Ovary (tissue), 9 donors: ENCODE measurements around the gene PTPN14. TPM values are rescaled to one million over a fixed set of nuclear protein-coding genes. Genes with fewer than 3 reads are reported as not detected.

Experiments
- DNase-seq, 5 donors: peaks; one replicate each; pipeline ENCODE4 v3.0.0-alpha.2; 2019 to 2020
- H3K27ac ChIP-seq, 2 donors: fragments of 200-600 bp; one replicate each; pipeline versions ENCODE4 v1.5.1 to v1.8.0; 2019 to 2022
- H3K27me3 ChIP-seq: fragments of 200-600 bp; one replicate; pipeline ENCODE4 v1.8.0; 2022
- H3K36me3 ChIP-seq: fragments of 200-600 bp; sonication (generic); one replicate; pipeline ENCODE4 v1.5.1; 2019
- H3K4me1 ChIP-seq: one replicate; pipeline ENCODE4 v1.8.1; 2013; ENCODE audit warnings: mild to moderate bottlenecking, moderate library complexity; ENCODE audit not compliant: insufficient read depth
- H3K4me3 ChIP-seq: fragments of 200-600 bp; sonication (generic); one replicate; pipeline ENCODE4 v1.5.1; 2017
- H3K9me3 ChIP-seq, 2 donors: fragments of 200-600 bp in 1 of 2; sonication (generic) in 1 of 2; one replicate each; pipeline versions ENCODE4 v1.5.1 to v1.8.1; 2013 to 2019; ENCODE audit warnings: mild to moderate bottlenecking in 1 of 2, moderate library complexity in 1 of 2
- CTCF ChIP-seq, 3 donors: fragments of 450-650 bp in 2 of 3; fragments of 200-600 bp in 1 of 3; IDR thresholded peaks; one replicate each; pipeline versions ENCODE4 v1.5.1 to v1.8.0; 2016 to 2022; ENCODE audit warnings: antibody characterized with exemption in 3 of 3, mild to moderate bottlenecking in 1 of 3
- EP300 ChIP-seq: sonication (generic); formaldehyde crosslinking; IDR thresholded peaks from one replicate; pipeline ENCODE4 v1.6.1; 2017; ENCODE audit warnings: antibody characterized with exemption
- POLR2A ChIP-seq: fragments of 450-650 bp; IDR thresholded peaks from one replicate; pipeline ENCODE4 v1.6.1; 2017; ENCODE audit warnings: antibody characterized with exemption, mild to moderate bottlenecking, moderate library complexity
- WGBS, 3 donors: extraction: QIAGEN DNeasy Blood & Tissue Kit in 1 of 3; methylation state at CpG; one replicate each; pipeline versions ENCODE4 v1.1.5 to v1.1.7; 2013 to 2017; 5-methylcytosine and 5-hydroxymethylcytosine counted together
- intact Hi-C, 4 donors: fragments of 100-400 bp; cut with DNase I; formaldehyde crosslinking; loops; one replicate each; pipeline versions ENCODE4 v1.11.0 to v1.15.1; 2022 to 2023
- polyA plus RNA-seq, 2 donors: library from polyadenylated mRNA; stranded (reverse); fragments of 200-250 nt in 1 of 2; fragments of 350-450 nt in 1 of 2; fragmentation: Illumina TruSeq in 1 of 2; extraction: RNeasy Lipid Tissue Mini Kit (QIAGEN cat#74804) in 1 of 2; gene quantifications; one replicate each; pipeline ENCODE4 v1.2.3, GENCODE V29; 2013 to 2014
- total RNA-seq, 7 donors: library from RNA; depleted of rRNA in 2 of 7; stranded (reverse); fragments of >200 nt in 2 of 7; fragmentation: NEBNext Ultra II Directional in 3 of 7; extraction: Animal tissue kit (Norgen Biotek cat#: 25700) in 3 of 7; gene quantifications; one replicate each; pipeline versions ENCODE4 v1.1.0 to v1.2.4, GENCODE V29; 2016 to 2023
- donor health status: DM: no; HTN: no; CAD: no; lungs with moderate emphysema.
- donor health status: DM: no; HTN: no; CAD: no.
- donor health status: Bipolar disorder and iron deficiency.
- donor health status: DM: yes; HTN: yes; CAD: no.
- donor health status: DM: no; HTN: no; CAD: no.
- donor health status: DM: yes; HTN: yes; CAD: no.

Gene PTPN14
- total and polyA plus RNA-seq, 9 donors = 7.6 to 68.9 (median 41.1) TPM

- Histone ChIP-seq H3K36me3 (no peaks in the 10 kb centered on the region), H3K27me3 (no peaks in the 10 kb centered on the region), H3K4me3 (no peak overlapping the region), H3K27ac (peak overlapping the region in 1 of 2 donors; percentile 83), H3K9me3 (no peaks in the 10 kb centered on the region), H3K4me1 (peaks cover 6% of the 10 kb centered on the region)
- no peak for TF ChIP-seq CTCF (IDR thresholded peaks at IDR 0.05)
- TF ChIP-seq EP300 = no peak
- no peak for TF ChIP-seq POLR2A
- 41 to 63% (median 56%) methylated on average over 6 of the region's 6 CpGs for WGBS, 3 donors
- DNase-seq = peak in 3 of 5 donors; percentile 14 to 37 (median 33)
- intact Hi-C loops = no loop called here
These were observed 113.3 kb downstream of the PTPN14 start for GRCh38 chr1:214438075-214438474.

- H3K4me1 ChIP-seq = peaks cover 6% of the 10 kb centered on the region
- H3K27me3 ChIP-seq = no peaks in the 10 kb centered on the region
- no peaks in the 10 kb centered on the region for H3K9me3 ChIP-seq
- WGBS, 3 donors = 95 to 100% (median 95%) methylated on average over 4 of the region's 4 CpGs
- no peaks in the 10 kb centered on the region for H3K36me3 ChIP-seq
- no peak overlapping the region for H3K27ac ChIP-seq
- TF ChIP-seq POLR2A (no peak), EP300 (no peak), CTCF (IDR thresholded peaks at IDR 0.05) (no peak)
- H3K4me3 ChIP-seq = no peak overlapping the region
- intact Hi-C loops = no loop called here
- no peak for DNase-seq
These were observed 115.5 kb downstream of the PTPN14 start for GRCh38 chr1:214435867-214436266.

GRCh38 chr1:214432245-214432644 is 119.2 kb downstream of the PTPN14 start:
- TF ChIP-seq CTCF (IDR thresholded peaks at IDR 0.05) (no peak), POLR2A (no peak), EP300 (no peak)
- no peaks in the 10 kb centered on the region for H3K9me3 ChIP-seq
- no peak overlapping the region for H3K4me3 ChIP-seq
- no peaks in the 10 kb centered on the region for H3K27me3 ChIP-seq
- intact Hi-C loops = no loop called here
- WGBS, 3 donors = 88 to 97% (median 92%) methylated on average over 1 of the region's 1 CpG
- no peak for DNase-seq
- no peaks in the 10 kb centered on the region for H3K36me3 ChIP-seq
- H3K4me1 ChIP-seq = no peaks in the 10 kb centered on the region
- H3K27ac ChIP-seq = no peak overlapping the region

- Histone ChIP-seq H3K4me1 (no peaks in the 10 kb centered on the region), H3K36me3 (no peaks in the 10 kb centered on the region), H3K4me3 (no peak overlapping the region), H3K27ac (no peak overlapping the region), H3K9me3 (no peaks in the 10 kb centered on the region), H3K27me3 (no peaks in the 10 kb centered on the region)
- intact Hi-C loops = no loop called here
- DNase-seq = no peak
- TF ChIP-seq EP300 (no peak), CTCF (IDR thresholded peaks at IDR 0.05) (no peak), POLR2A (no peak)
- 74 to 84% (median 79%) methylated on average over 9 of the region's 9 CpGs for WGBS, 3 donors
These were observed 121.2 kb downstream of the PTPN14 start for GRCh38 chr1:214429951-214430770.
